HG02623 (cell line): ENCODE data around the gene GRK2.

ENCODE experiments used
- ATAC-seq: cut with Tn5 transposase; IDR thresholded peaks from one replicate; pipeline ENCODE4 v1.9.1; 2021; ENCODE audit warnings: moderate library complexity; ENCODE audit not compliant: unreplicated experiment

The GRK2 gene

GRCh38 chr11:67280788-67281551 is 14.7 kb downstream of the GRK2 start:
- no peak for ATAC-seq

- ATAC-seq, result no peak
Measured at GRCh38 chr11:67281552-67282150, 15.4 kb downstream of the GRK2 start.

- no peak for ATAC-seq
Measured at GRCh38 chr11:67282155-67282875, 16.0 kb downstream of the GRK2 start.

- ATAC-seq, result no peak
Measured at GRCh38 chr11:67282876-67283371, 16.7 kb downstream of the GRK2 start.

- no peak for ATAC-seq
Measured at GRCh38 chr11:67283481-67283963, 17.2 kb downstream of the GRK2 start.

- no peak for ATAC-seq
Measured at GRCh38 chr11:67284811-67285540, 18.7 kb downstream of the GRK2 start.

- no peak for ATAC-seq
Measured at GRCh38 chr11:67285541-67286498, 19.5 kb downstream of the GRK2 start.

- no peak for ATAC-seq
Measured at GRCh38 chr11:67286621-67287333, 20.5 kb downstream of the GRK2 start.

GRCh38 chr11:67287355-67288197 is 21.3 kb downstream of the GRK2 start:
- ATAC-seq, result no peak

- ATAC-seq, result no peak
Measured at GRCh38 chr11:67288198-67288451, 21.9 kb downstream of the GRK2 start.

- peak; percentile 53 for ATAC-seq
Measured at GRCh38 chr11:67288452-67289225, 22.4 kb downstream of the GRK2 start.

- ATAC-seq, result no peak
Measured at GRCh38 chr11:67289226-67289650, 23.0 kb downstream of the GRK2 start, which contains the start of gene ANKRD13D. ANKRD13D (plus strand) TSS chr11:67289303; CDS start chr11:67289461, 158 bp downstream.

- ATAC-seq, result no peak
Measured at GRCh38 chr11:67289651-67290479, 23.6 kb downstream of the GRK2 start.

GRCh38 chr11:67290801-67291200 is 24.5 kb downstream of the GRK2 start:
- ATAC-seq, result no peak

- ATAC-seq, result no peak
Measured at GRCh38 chr11:67291481-67292381, 25.5 kb downstream of the GRK2 start.

GRCh38 chr11:67292671-67293070 is 26.4 kb downstream of the GRK2 start:
- no peak for ATAC-seq
